Keratinocyte (primary cell): ENCODE results near the gene SFXN2. TPM values are rescaled to one million over a fixed set of nuclear protein-coding genes. Genes with fewer than 3 reads are reported as not detected.

Experiments used
- DNase-seq: peaks from one replicate; pipeline ENCODE4 v3.0.0-alpha.2; 2011; ENCODE audit warnings: low read depth, missing footprints, low spot score
- FAIRE-seq: peaks from 2 replicates; lab custom pipeline; 2011; peaks lifted over from hg19 to GRCh38; lab: Jason Lieb, UNC
- H2AFZ ChIP-seq: 2 replicates; pipeline ENCODE4 v1.6.0; 2012; ENCODE audit warnings: low read length, control low read depth, inconsistent platforms; ENCODE audit not compliant: control insufficient read depth
- H3K27ac ChIP-seq: 2 replicates; pipeline ENCODE4 v1.5.1; 2011; ENCODE audit warnings: low read length; ENCODE audit not compliant: control insufficient read depth, insufficient read depth
- H3K27me3 ChIP-seq: 3 replicates; pipeline ENCODE4 v1.6.0; 2011; ENCODE audit warnings: low read length; ENCODE audit not compliant: control insufficient read depth, insufficient read depth; ENCODE audit errors: extremely low read depth
- H3K36me3 ChIP-seq, 2 experiments: 2 replicates in 1 of 2; 3 replicates in 1 of 2; pipeline ENCODE4 v1.5.1; 2011; ENCODE audit warnings: low read length in 2 of 2, mild to moderate bottlenecking in 1 of 2; ENCODE audit not compliant: control insufficient read depth in 2 of 2, insufficient read depth in 2 of 2; ENCODE audit errors: extremely low read depth in 1 of 2
- H3K4me1 ChIP-seq: 3 replicates; pipeline ENCODE4 v1.5.1; 2011; ENCODE audit warnings: low read length; ENCODE audit not compliant: control insufficient read depth, insufficient read depth; ENCODE audit errors: extremely low read depth
- H3K4me2 ChIP-seq: 3 replicates; pipeline ENCODE4 v1.6.0; 2011; ENCODE audit warnings: low read depth, low read length; ENCODE audit not compliant: control insufficient read depth, insufficient read depth; ENCODE audit errors: extremely low read depth
- H3K4me3 ChIP-seq, 3 experiments: fragments of 200-600 bp in 1 of 3; sonication (generic) in 1 of 3; 2 replicates in 2 of 3; 3 replicates in 1 of 3; pipeline ENCODE4 v1.5.1; 2011 to 2016; ENCODE audit warnings: low read length in 3 of 3, mild to moderate bottlenecking in 3 of 3, control low read depth in 2 of 3, inconsistent platforms in 1 of 3, low read depth in 1 of 3, mixed read lengths in 1 of 3, mixed run types in 1 of 3, moderate library complexity in 1 of 3; ENCODE audit not compliant: control insufficient read depth in 2 of 3, insufficient read depth in 2 of 3; ENCODE audit errors: extremely low read depth in 1 of 3
- H3K79me2 ChIP-seq: 2 replicates; pipeline ENCODE4 v1.6.0; 2012; ENCODE audit warnings: low read length; ENCODE audit not compliant: control insufficient read depth, insufficient read depth
- H3K9ac ChIP-seq: 3 replicates; pipeline ENCODE4 v1.6.0; 2011; ENCODE audit warnings: low read length; ENCODE audit not compliant: control insufficient read depth, insufficient read depth; ENCODE audit errors: extremely low read depth
- H3K9me1 ChIP-seq: 3 replicates; pipeline ENCODE4 v1.6.0; 2011; ENCODE audit warnings: low read length; ENCODE audit not compliant: control insufficient read depth, insufficient read depth; ENCODE audit errors: extremely low read depth
- H3K9me3 ChIP-seq: 2 replicates; pipeline ENCODE4 v1.5.1; 2012; ENCODE audit warnings: low read depth, low read length; ENCODE audit not compliant: control insufficient read depth
- H4K20me1 ChIP-seq: 3 replicates; pipeline ENCODE4 v1.6.0; 2011; ENCODE audit warnings: low read length; ENCODE audit not compliant: control insufficient read depth, insufficient read depth; ENCODE audit errors: extremely low read depth
- CTCF ChIP-seq, 3 experiments: IDR thresholded peaks in 1 of 3; conservative IDR thresholded peaks in 1 of 3; optimal IDR thresholded peaks in 1 of 3; 2 replicates in 2 of 3; 3 replicates in 1 of 3; pipeline versions ENCODE3 to v1.5.1; 2011; ENCODE audit warnings: low read length in 3 of 3, mild to moderate bottlenecking in 3 of 3, moderate library complexity in 2 of 3, control low read depth in 1 of 3, inconsistent platforms in 1 of 3; ENCODE audit not compliant: insufficient read depth in 2 of 3; ENCODE audit errors: extremely low read depth in 1 of 3
- EZH2 ChIP-seq: IDR thresholded peaks from one replicate; pipeline ENCODE4 v1.6.1; 2012; ENCODE audit warnings: inconsistent platforms, mild to moderate bottlenecking, low read length, moderate library complexity
- dilution Hi-C: fragments of 300-500 bp; cut with MboI; formaldehyde crosslinking; loops from one replicate; pipeline ENCODE4 v1.7.0; 2020; ENCODE audit warnings: low sequenced_read_pairs; ENCODE audit not compliant: extremely low pct_ligation_motif_present
- polyA plus RNA-seq, 5 experiments: library from polyadenylated mRNA; depleted of rRNA in 3 of 5; stranded (reverse) in 3 of 5; stranded (forward) in 1 of 5; unstranded in 1 of 5; fragments of >200 nt; gene quantifications; 1 replicate in 1 of 5; 2 replicates in 3 of 5; 3 replicates in 1 of 5; pipeline versions ENCODE4 v1.2.1 to v1.2.3, GENCODE V29; 2011 to 2012; ENCODE audit warnings: missing spikeins in 2 of 5, low read depth in 1 of 5, low replicate concordance in 1 of 5

Gene SFXN2
- polyA plus RNA-seq, 1 donor (not counting 4 experiments of a cell fraction or from before 2014, with no cell fraction given) = 5.0 TPM

GRCh38 chr10:102673236-102673818 is 41.1 kb upstream of the SFXN2 start:
- peak overlapping the region; percentile 50 for H3K27ac ChIP-seq
- peak overlapping the region in 2 of 3 experiments; percentile 55 to 64 for H3K4me3 ChIP-seq

DNA sequence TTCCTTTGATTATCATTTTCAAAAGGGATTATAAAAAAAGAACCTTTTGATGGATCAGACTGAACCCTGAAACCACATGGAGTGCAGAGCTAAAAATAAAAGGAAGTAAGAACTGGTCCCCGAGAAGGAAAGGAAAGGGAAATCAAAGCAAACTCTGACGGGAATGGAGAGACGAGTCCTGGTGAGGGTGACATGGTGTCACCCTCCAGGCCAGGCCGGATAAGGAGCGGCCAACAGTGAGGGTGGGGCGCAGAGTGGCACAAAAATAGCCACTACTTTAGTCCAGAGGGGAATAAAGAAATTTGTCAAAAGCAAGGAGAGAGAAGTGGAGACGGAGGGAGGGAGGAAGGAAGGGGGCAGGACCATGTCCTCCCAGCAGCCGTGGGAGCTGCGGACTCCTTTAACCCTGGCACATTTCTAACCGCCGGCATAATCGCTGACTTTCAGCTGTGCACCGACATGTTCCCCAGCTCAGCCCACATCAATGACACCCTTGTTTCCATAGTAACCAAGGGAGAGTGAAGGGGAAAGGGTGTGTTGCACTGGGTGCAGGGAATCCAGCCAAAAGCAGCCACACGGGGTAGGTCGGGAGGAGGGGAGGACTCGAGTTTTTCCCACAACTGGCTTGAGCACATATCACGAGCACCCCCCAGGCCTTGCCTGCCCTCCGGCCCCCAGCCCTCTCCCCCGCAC is 40.5 kb upstream of the SFXN2 start:
- dilution Hi-C loops = no loop called here
- Histone ChIP-seq H3K9ac (peak overlapping the region; percentile 61), H3K9me1 (no peaks in the 10 kb centered on the region), H3K4me2 (peak overlapping the region; percentile 89), H3K9me3 (no peaks in the 10 kb centered on the region), H3K79me2 (no peaks in the 10 kb centered on the region), H3K36me3 (no peaks in the 10 kb centered on the region), H2AFZ (peak overlapping the region; percentile 95), H3K4me3 (peak overlapping the region in 2 of 3 experiments; percentile 55 to 64), H4K20me1 (no peaks in the 10 kb centered on the region), H3K27ac (peak overlapping the region; percentile 50), H3K4me1 (peaks cover 29% of the 10 kb centered on the region), H3K27me3 (no peaks in the 10 kb centered on the region)
- FAIRE-seq (peak; percentile 81), DNase-seq (peak; percentile 45)
- TF ChIP-seq EZH2 (no peak), CTCF (optimal IDR thresholded peaks at IDR 0.05 in 1 of 3, IDR thresholded peaks at IDR 0.05 in 1 of 3, conservative IDR thresholded peaks at IDR 0.05 in 1 of 3; ENCODE audit: extremely low read depth in 1 of 3, insufficient read depth in 2 of 3, low read length in 3 of 3) (no peak)

More at GRCh38 chr10:102673236-102673818, 41.1 kb upstream of the SFXN2 start:
- Histone ChIP-seq H3K36me3 (no peaks in the 10 kb centered on the region), H4K20me1 (no peaks in the 10 kb centered on the region), H3K9ac (peak overlapping the region; percentile 61), H3K79me2 (no peaks in the 10 kb centered on the region), H3K4me2 (peak overlapping the region; percentile 89), H3K9me3 (no peaks in the 10 kb centered on the region), H3K4me1 (peaks cover 29% of the 10 kb centered on the region), H2AFZ (peak overlapping the region; percentile 95), H3K9me1 (no peaks in the 10 kb centered on the region), H3K27me3 (no peaks in the 10 kb centered on the region)
- TF ChIP-seq EZH2 (no peak), CTCF (optimal IDR thresholded peaks at IDR 0.05 in 1 of 3, IDR thresholded peaks at IDR 0.05 in 1 of 3, conservative IDR thresholded peaks at IDR 0.05 in 1 of 3; ENCODE audit: extremely low read depth in 1 of 3, insufficient read depth in 2 of 3, low read length in 3 of 3) (no peak)
- DNase-seq = no peak
- no peak for FAIRE-seq
- dilution Hi-C loops = no loop called here
